ENCODE data around the gene SLC24A3.

The SLC24A3 gene

GRCh38 chr20:19473216-19473921, 260.9 kb downstream of the SLC24A3 start:
- TF ChIP-seq CTCF (IDR thresholded peaks at IDR 0.05; ENCODE audit: low read depth, low read length) (no peak), MYC (IDR thresholded peaks at IDR 0.05; ENCODE audit: low read depth, low read length) (no peak), MAX (IDR thresholded peaks at IDR 0.05; ENCODE audit: low read depth, low read length) (no peak), POLR2A (IDR thresholded peaks at IDR 0.05; ENCODE audit: extremely low read depth, insufficient read length) (no peak)

GRCh38 chr20:19473922-19474286, 261.5 kb downstream of the SLC24A3 start:
- DNase-seq (ENCODE audit: low read depth), result no peak
- TF ChIP-seq POLR2A (IDR thresholded peaks at IDR 0.05; ENCODE audit: extremely low read depth, insufficient read length) (no peak), MYC (IDR thresholded peaks at IDR 0.05; ENCODE audit: low read depth, low read length) (no peak), MAX (IDR thresholded peaks at IDR 0.05; ENCODE audit: low read depth, low read length) (no peak), CTCF (IDR thresholded peaks at IDR 0.05; ENCODE audit: low read depth, low read length) (no peak)
- H3K4me3 ChIP-seq (ENCODE audit: low read depth, low read length), result no peak overlapping the region

More at GRCh38 chr20:19473216-19473921, 260.9 kb downstream of the SLC24A3 start:
- no peak for DNase-seq (ENCODE audit: low read depth)
- no peak overlapping the region for H3K4me3 ChIP-seq (ENCODE audit: low read depth, low read length)

- no peak for TF ChIP-seq MYC (IDR thresholded peaks at IDR 0.05; ENCODE audit: low read depth, low read length)
- no peak for TF ChIP-seq POLR2A (IDR thresholded peaks at IDR 0.05; ENCODE audit: extremely low read depth, insufficient read length)
- no peak for TF ChIP-seq MAX (IDR thresholded peaks at IDR 0.05; ENCODE audit: low read depth, low read length)
- no peak overlapping the region for H3K4me3 ChIP-seq (ENCODE audit: low read depth, low read length)
- no peak for DNase-seq (ENCODE audit: low read depth)
Observed at GRCh38 chr20:19478320-19478895, 266.0 kb downstream of the SLC24A3 start.

- H3K4me3 ChIP-seq (ENCODE audit: low read depth, low read length), result no peak overlapping the region
- no peak for DNase-seq (ENCODE audit: low read depth)
- TF ChIP-seq MAX (IDR thresholded peaks at IDR 0.05; ENCODE audit: low read depth, low read length) (no peak), CTCF (IDR thresholded peaks at IDR 0.05; ENCODE audit: low read depth, low read length) (no peak), MYC (IDR thresholded peaks at IDR 0.05; ENCODE audit: low read depth, low read length) (no peak), POLR2A (IDR thresholded peaks at IDR 0.05; ENCODE audit: extremely low read depth, insufficient read length) (no peak)
Observed at GRCh38 chr20:19482726-19483125, 270.3 kb downstream of the SLC24A3 start.

- H3K4me3 ChIP-seq (ENCODE audit: low read depth, low read length), result no peak overlapping the region
- no peak for TF ChIP-seq MAX (IDR thresholded peaks at IDR 0.05; ENCODE audit: low read depth, low read length)
- no peak for TF ChIP-seq MYC (IDR thresholded peaks at IDR 0.05; ENCODE audit: low read depth, low read length)
- TF ChIP-seq POLR2A (IDR thresholded peaks at IDR 0.05; ENCODE audit: extremely low read depth, insufficient read length), result no peak
- TF ChIP-seq CTCF (IDR thresholded peaks at IDR 0.05; ENCODE audit: low read depth, low read length), result no peak
- DNase-seq (ENCODE audit: low read depth), result no peak
Observed at GRCh38 chr20:19483309-19483708, 270.9 kb downstream of the SLC24A3 start.

GRCh38 chr20:19486446-19486845, 274.0 kb downstream of the SLC24A3 start:
- no peak overlapping the region for H3K4me3 ChIP-seq (ENCODE audit: low read depth, low read length)
- TF ChIP-seq POLR2A (IDR thresholded peaks at IDR 0.05; ENCODE audit: extremely low read depth, insufficient read length), result no peak
- no peak for TF ChIP-seq CTCF (IDR thresholded peaks at IDR 0.05; ENCODE audit: low read depth, low read length)
- TF ChIP-seq MYC (IDR thresholded peaks at IDR 0.05; ENCODE audit: low read depth, low read length), result no peak
- TF ChIP-seq MAX (IDR thresholded peaks at IDR 0.05; ENCODE audit: low read depth, low read length), result no peak
- no peak for DNase-seq (ENCODE audit: low read depth)

Measured in NB4 (cell line).